ENCODE data around the gene ARSG. TPM values are rescaled to one million over a fixed set of nuclear protein-coding genes. Genes with fewer than 3 reads are reported as not detected.

ARSG gene
- total RNA-seq, 1 donor from 2014 or later, result 8.7 TPM

DNA sequence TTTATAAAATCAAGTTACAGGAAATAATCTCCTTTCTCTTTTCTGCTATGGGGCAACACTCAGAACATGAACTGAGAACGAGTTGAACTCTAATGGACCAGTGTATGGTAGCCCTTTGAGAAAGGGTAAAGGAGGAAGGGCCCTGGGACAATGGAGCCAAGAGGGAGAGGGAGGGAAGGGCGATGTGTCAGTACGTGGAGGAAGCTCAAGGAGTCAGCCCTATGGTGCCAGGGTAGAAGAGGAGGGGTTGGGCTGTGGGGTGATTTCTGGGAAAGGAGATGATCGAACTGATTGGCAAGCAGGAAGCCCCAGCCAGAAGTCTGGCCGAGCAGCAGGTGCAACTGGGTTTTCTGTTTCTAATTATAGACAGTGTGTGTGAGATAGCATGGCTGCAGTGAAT is 170.3 kb downstream of the ARSG start:
- Mint-ChIP-seq H3K27me3 (ENCODE audit: unreplicated experiment) (peaks cover 8% of the 10 kb centered on the region), H3K9me3 (ENCODE audit: unreplicated experiment) (no peaks in the 10 kb centered on the region), H3K4me1 (ENCODE audit: unreplicated experiment) (peaks cover 11% of the 10 kb centered on the region), H3K27ac (ENCODE audit: unreplicated experiment) (no peak overlapping the region), H3K4me3 (ENCODE audit: unreplicated experiment) (no peak overlapping the region), H3K36me3 (ENCODE audit: unreplicated experiment) (no peaks in the 10 kb centered on the region)
- DNase-seq (ENCODE audit: extremely low spot score, unreplicated experiment), result no peak
- TF ChIP-seq, protein P1, sequence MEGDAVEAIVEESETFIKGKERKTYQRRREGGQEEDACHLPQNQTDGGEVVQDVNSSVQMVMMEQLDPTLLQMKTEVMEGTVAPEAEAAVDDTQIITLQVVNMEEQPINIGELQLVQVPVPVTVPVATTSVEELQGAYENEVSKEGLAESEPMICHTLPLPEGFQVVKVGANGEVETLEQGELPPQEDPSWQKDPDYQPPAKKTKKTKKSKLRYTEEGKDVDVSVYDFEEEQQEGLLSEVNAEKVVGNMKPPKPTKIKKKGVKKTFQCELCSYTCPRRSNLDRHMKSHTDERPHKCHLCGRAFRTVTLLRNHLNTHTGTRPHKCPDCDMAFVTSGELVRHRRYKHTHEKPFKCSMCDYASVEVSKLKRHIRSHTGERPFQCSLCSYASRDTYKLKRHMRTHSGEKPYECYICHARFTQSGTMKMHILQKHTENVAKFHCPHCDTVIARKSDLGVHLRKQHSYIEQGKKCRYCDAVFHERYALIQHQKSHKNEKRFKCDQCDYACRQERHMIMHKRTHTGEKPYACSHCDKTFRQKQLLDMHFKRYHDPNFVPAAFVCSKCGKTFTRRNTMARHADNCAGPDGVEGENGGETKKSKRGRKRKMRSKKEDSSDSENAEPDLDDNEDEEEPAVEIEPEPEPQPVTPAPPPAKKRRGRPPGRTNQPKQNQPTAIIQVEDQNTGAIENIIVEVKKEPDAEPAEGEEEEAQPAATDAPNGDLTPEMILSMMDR (IDR thresholded peaks at IDR 0.05), result no peak

DNA sequence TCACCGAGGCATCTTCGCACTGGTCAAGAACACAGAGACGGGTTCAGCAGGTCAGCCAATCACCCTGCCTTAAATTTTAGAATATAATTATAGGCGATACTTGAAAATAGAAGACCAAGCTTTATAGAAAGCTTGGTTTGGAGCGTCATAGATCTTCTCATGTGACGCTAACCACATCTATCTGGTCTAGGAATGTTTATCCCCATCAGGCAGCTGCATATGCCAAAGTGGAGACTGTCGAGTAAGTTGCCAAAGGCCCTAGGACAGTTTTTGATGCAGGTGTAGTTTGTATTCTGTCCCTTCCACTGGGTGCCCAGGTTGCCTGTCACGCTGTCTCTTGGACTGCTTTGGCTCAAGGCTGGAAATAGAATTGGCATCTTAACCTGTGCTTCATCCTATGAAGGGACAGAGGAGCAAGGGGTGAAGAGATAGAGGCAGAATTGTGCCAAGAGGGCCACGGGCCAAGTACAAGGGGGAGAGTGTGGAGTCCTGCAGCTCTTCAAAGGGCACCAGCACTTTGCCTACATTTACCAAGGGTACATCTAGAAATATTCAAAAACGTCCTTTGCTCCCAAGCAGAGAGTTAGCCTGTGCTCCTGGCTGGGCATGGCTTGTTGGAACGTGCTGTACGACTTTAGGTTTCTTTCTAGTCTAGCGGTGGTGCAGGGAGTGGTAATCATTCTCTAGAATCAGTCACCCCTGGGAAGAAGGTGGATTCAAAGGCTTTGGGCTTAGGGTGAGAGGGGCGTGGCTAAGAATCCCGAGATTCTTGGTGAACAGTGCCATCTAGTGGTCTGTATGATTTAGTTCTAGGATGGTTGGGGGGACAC is 171.3 kb downstream of the ARSG start:
- H3K4me3 Mint-ChIP-seq (ENCODE audit: unreplicated experiment), result no peak overlapping the region
- peaks cover 8% of the 10 kb centered on the region for H3K27me3 Mint-ChIP-seq (ENCODE audit: unreplicated experiment)
- peaks cover 10% of the 10 kb centered on the region for H3K4me1 Mint-ChIP-seq (ENCODE audit: unreplicated experiment)
- H3K27ac Mint-ChIP-seq (ENCODE audit: unreplicated experiment), result no peak overlapping the region
- no peak for DNase-seq (ENCODE audit: extremely low spot score, unreplicated experiment)
- TF ChIP-seq, protein P1 (IDR thresholded peaks at IDR 0.05), result peak; percentile 79
- H3K9me3 Mint-ChIP-seq (ENCODE audit: unreplicated experiment), result no peaks in the 10 kb centered on the region
- no peaks in the 10 kb centered on the region for H3K36me3 Mint-ChIP-seq (ENCODE audit: unreplicated experiment)

DNA sequence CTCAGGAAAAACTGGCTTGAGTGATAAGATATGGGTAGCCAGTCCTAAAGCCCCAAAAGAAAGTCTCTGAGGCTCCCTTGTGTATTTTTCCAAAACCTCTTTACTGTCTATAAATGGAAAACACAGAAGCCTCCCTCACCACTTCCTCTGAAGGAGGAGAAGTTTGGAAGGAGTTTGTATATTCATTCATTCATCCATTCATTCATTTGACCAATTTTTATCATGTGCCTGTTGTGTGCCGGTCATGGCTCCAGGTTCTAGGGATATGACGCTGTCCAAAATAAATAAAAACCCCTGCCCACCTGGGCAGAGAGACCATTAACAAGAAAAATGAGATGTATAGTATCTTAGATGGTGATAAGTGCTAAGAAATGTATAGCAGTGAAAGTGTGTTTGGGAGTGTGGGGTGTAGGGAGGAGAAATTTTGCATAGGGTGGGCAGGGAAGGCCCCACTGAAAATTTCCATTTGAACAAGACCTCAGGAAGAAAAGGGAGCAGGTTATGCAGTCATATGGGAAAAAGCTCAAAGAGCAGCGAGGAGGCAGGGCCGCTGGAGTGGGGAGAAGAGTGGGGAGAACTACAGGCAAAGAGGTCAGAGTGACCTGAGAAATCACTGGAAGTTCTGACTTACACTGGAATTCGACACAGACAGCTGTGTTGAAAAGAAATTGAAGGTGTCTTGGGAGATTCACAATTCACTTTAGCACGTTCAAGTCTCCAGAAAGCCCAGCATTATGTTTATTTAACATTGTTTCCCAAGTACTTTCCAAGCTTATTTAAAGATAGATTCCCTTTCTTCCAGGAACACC is 172.1 kb downstream of the ARSG start:
- TF ChIP-seq, protein P1 (IDR thresholded peaks at IDR 0.05), result peak; percentile 19
- Mint-ChIP-seq H3K27ac (ENCODE audit: unreplicated experiment) (no peak overlapping the region), H3K4me3 (ENCODE audit: unreplicated experiment) (no peak overlapping the region), H3K4me1 (ENCODE audit: unreplicated experiment) (peaks cover 12% of the 10 kb centered on the region), H3K36me3 (ENCODE audit: unreplicated experiment) (no peaks in the 10 kb centered on the region), H3K9me3 (ENCODE audit: unreplicated experiment) (no peaks in the 10 kb centered on the region), H3K27me3 (ENCODE audit: unreplicated experiment) (peaks cover 8% of the 10 kb centered on the region)
- no peak for DNase-seq (ENCODE audit: extremely low spot score, unreplicated experiment)

- peak overlapping the region; percentile 24 for H3K27ac Mint-ChIP-seq (ENCODE audit: unreplicated experiment)
- no peaks in the 10 kb centered on the region for H3K27me3 Mint-ChIP-seq (ENCODE audit: unreplicated experiment)
- no peaks in the 10 kb centered on the region for H3K36me3 Mint-ChIP-seq (ENCODE audit: unreplicated experiment)
- DNase-seq (ENCODE audit: extremely low spot score, unreplicated experiment), result no peak
- peaks cover 19% of the 10 kb centered on the region for H3K4me1 Mint-ChIP-seq (ENCODE audit: unreplicated experiment)
- H3K4me3 Mint-ChIP-seq (ENCODE audit: unreplicated experiment), result no peak overlapping the region
- TF ChIP-seq, protein P1 (IDR thresholded peaks at IDR 0.05), result no peak
- no peaks in the 10 kb centered on the region for H3K9me3 Mint-ChIP-seq (ENCODE audit: unreplicated experiment)
Observed at GRCh38 chr17:68468334-68468733, 177.0 kb downstream of the ARSG start.

DNA sequence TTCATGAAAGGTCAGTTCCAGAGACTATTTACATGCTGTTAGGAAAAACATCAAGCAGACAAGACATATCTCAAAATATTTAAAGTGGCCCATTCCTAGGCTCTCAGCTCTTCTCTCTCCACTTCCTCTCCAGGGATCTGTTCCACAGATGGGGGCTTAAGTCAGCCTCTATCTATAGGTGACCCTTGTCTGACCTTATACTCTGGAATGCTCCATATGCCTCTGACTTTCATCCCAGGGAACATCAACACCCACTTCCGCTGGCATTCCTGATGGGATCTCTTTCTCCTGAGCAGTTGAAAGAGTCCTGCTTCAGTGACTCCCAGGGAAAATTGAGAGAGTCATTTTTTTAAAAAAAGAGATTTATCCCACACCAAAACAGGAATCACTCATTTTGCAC is 177.5 kb downstream of the ARSG start:
- Mint-ChIP-seq H3K36me3 (ENCODE audit: unreplicated experiment) (no peaks in the 10 kb centered on the region), H3K27me3 (ENCODE audit: unreplicated experiment) (no peaks in the 10 kb centered on the region), H3K4me1 (ENCODE audit: unreplicated experiment) (peaks cover 19% of the 10 kb centered on the region), H3K27ac (ENCODE audit: unreplicated experiment) (peak overlapping the region; percentile 67), H3K4me3 (ENCODE audit: unreplicated experiment) (no peak overlapping the region), H3K9me3 (ENCODE audit: unreplicated experiment) (no peaks in the 10 kb centered on the region)
- TF ChIP-seq, protein P1 (IDR thresholded peaks at IDR 0.05), result no peak
- DNase-seq (ENCODE audit: extremely low spot score, unreplicated experiment), result no peak
